GM10266 (cell line): ENCODE data around the gene SNED1.

ENCODE experiments used
- DNase-seq: peaks from one replicate; pipeline ENCODE4 v3.0.0; 2012; ENCODE audit errors: extremely low spot score
- TF ChIP-seq, protein P1 (sequence below): IDR thresholded peaks from 2 replicates; pipeline ENCODE4 v1.5.1; 2012; ENCODE audit warnings: mild to moderate bottlenecking, low read depth; ENCODE audit not compliant: control insufficient read depth, insufficient read depth; ENCODE audit errors: missing control alignments

Gene SNED1

DNA sequence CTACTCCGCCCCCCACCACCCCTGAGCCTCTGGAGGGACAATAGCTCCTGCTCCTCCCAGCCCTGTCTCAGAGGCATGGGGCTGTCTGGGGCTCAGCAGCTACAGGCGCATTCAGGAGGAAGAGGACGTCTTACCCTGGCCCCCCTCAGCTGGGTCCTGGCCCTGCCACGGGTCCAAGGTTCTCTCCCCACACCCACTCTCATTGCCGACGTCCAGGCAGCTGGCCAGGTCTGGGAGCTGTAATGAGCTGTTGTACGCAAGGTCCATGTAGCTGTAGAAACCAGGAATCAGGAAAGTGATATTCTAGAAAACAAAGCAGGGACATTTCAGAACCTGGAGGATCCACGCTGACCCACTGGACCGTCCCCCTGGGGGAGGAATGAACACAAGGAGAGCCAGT, 137.3 kb downstream of the SNED1 start:
- DNase-seq, result no peak
- TF ChIP-seq, protein P1, sequence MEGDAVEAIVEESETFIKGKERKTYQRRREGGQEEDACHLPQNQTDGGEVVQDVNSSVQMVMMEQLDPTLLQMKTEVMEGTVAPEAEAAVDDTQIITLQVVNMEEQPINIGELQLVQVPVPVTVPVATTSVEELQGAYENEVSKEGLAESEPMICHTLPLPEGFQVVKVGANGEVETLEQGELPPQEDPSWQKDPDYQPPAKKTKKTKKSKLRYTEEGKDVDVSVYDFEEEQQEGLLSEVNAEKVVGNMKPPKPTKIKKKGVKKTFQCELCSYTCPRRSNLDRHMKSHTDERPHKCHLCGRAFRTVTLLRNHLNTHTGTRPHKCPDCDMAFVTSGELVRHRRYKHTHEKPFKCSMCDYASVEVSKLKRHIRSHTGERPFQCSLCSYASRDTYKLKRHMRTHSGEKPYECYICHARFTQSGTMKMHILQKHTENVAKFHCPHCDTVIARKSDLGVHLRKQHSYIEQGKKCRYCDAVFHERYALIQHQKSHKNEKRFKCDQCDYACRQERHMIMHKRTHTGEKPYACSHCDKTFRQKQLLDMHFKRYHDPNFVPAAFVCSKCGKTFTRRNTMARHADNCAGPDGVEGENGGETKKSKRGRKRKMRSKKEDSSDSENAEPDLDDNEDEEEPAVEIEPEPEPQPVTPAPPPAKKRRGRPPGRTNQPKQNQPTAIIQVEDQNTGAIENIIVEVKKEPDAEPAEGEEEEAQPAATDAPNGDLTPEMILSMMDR, result no peak

DNA sequence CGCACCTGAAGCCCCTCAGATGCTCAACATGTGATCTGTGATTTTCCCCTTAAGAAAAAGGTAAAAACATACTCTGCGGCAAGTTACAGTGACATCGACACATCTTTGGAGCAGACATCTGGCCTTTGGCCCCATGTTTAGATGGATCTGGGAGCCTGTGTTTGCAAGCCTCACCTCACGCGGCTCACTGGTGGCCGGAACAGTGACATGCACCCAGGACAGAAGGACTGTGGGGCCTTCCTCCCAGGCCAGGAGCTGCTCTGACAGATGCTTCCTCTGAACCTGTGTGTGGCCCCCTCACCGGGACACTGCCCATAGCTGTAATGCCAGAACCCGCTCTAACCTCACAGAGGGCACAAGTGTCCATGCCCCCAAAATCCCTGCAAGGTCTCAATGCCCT, 137.8 kb downstream of the SNED1 start:
- DNase-seq, result no peak
- TF ChIP-seq, protein P1, result no peak

DNA sequence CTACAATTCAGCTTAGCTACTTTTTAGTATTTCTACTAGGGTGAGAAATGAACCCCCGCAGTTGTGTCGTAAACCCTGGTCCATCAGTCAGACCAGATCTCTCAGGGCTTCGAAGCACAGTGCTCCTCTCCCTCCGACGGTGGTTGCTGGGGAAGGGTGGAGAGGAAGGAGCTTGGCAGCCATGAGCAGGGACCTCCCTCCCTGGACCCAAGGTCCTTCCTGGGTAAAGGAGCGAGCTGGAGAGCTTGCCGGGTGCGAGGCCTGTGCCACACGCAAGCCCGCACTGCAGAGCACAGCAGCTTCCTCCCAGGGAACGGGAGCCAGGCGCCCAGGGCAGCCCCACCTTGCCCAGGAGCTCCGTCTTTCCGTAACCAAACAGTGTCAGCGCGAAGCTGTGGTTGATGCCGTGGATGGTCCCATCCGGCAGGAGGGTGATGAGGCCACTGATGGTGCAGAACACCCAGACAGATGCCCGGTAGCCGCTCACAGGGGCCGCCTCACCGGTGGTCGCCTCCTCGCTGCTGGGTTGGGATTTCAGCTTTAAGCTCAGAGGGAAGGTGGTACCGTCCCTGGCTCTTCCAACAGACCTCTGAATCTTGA, 138.3 kb downstream of the SNED1 start:
- TF ChIP-seq, protein P1, result no peak
- DNase-seq, result no peak

DNA sequence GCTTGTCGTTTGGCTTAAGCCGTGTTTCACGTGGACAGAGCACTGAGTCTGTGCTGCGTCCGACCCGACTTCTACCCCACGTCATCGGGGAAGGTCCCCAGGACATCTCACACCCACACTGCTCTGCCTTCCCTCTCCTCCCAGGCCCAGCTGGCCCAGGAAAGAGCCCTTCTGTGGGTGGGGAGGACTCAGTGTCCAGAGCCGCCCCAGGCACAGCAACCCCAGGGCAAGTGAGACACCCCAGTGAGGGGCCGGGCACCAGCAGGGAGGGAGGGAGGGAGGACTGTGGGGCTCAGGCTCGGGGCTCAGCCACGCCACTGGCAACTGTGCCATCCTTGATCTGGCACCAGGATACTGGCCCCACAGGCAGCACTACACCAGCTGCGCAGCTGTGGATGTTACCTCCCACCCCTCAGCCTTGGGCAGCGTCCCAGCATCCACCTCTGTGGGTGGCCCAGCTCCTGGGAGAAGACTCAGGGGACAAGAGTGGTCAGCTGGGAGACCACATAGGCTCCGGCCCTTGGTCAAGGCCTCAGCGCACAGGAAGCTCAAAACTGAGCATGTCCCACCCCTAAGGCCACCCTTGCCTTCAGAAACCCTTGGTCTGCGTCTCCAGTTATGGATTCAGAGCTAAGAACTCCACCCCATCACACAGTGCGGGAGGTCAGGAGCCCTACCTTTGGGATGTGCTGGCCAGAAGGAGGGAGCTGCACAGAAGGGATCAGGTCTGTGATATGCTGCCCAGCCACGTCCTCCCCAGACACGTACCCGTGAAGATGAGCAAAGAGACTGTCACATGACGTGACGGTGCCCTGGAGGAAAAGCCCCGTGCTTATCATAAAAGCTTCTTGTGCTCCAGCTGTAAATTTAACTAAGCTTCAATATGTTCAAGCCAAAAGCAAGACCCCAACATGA, 139.1 kb downstream of the SNED1 start:
- no peak for DNase-seq
- TF ChIP-seq, protein P1, result no peak

DNA sequence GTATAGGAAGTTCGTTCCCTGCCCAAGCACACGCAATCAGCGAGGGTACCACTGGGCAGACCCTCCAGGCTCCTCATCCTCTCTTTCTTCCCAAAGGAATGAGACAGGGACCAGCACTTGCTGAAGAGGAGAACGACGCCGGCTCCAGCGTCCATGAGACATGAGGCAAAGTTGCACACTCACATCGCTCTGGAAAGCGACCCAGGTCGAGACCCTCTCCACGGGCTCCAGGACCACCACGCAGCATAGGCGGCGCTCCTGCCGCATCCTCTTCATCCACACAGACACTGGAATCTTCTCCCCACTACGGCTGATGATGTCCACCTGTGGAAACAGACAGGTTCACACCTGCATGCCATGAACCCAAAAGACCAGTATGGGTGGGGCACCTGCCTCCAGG, 140.1 kb downstream of the SNED1 start:
- no peak for DNase-seq
- TF ChIP-seq, protein P1, result no peak

DNA sequence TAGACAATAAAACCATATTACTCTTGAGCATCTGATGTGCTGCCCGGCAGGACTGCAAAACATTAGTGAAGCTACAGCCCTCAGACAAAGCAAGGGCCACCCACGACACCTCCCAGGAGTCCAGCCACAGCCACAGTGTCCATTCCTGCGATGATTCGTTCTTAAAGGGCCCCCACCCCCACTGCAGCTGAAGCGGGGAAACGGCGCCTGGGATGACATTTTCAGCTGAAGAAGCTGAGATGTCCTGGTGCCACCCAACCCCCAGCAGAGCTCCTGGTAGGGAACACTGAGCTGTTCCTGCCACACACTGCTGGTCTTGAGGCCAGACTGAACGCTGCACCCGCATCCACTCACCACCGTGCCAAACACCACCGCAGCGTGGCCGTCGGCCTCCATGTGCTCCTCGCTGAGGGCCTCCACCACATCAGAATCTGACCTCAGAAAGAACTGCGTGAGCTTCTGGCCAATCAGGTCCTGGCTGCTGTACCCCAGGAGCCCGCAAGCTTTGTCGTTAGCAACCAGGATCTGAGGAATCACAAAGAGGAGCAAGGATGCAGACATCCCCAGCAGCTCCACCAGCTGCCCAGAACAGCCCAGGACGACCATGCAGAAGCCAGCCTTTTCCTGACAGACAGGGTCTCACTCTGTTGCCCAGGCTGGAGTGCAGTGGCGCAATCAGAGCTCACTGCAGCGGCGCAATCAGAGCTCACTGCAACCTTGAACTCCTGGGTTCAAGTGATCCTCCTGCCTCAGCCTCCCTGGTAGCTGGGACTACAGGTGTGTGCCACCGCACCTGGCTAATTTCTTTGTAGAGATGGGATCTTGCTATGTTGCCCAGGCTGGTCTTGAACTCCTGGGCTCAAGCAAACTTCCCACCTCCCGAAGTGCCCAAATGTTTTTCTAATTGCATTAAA, 141.4 kb downstream of the SNED1 start:
- no peak for DNase-seq
- TF ChIP-seq, protein P1, result no peak
